Type B pancreatic cell (in vitro differentiated cells): ENCODE results near the gene EPB41L2. TPM values are rescaled to one million over a fixed set of nuclear protein-coding genes. Genes with fewer than 3 reads are reported as not detected.

ENCODE experiments used
- DNase-seq: peaks from one replicate; pipeline ENCODE4 v3.0.0; 2021; ENCODE audit warnings: mixed read lengths; ENCODE audit not compliant: unreplicated experiment; ENCODE audit errors: extremely low spot score
- H3K27ac Mint-ChIP-seq: 2 replicates; pipeline ENCODE4 v1.8.0; 2021; ENCODE audit warnings: mild to moderate bottlenecking, mixed read lengths
- H3K27me3 Mint-ChIP-seq: 2 replicates; pipeline ENCODE4 v1.8.0; 2021; ENCODE audit warnings: mixed read lengths
- H3K36me3 Mint-ChIP-seq: 2 replicates; pipeline ENCODE4 v1.8.0; 2021; ENCODE audit warnings: mixed read lengths
- H3K4me1 Mint-ChIP-seq: one replicate; pipeline ENCODE4 v1.8.0; 2021; ENCODE audit warnings: mixed read lengths; ENCODE audit not compliant: unreplicated experiment
- H3K4me3 Mint-ChIP-seq: 2 replicates; pipeline ENCODE4 v1.8.0; 2021; ENCODE audit warnings: mild to moderate bottlenecking, mixed read lengths
- H3K9me3 Mint-ChIP-seq: 2 replicates; pipeline ENCODE4 v1.8.0; 2021; ENCODE audit warnings: mixed read lengths
- CTCF ChIP-seq: fragments of 200-600 bp; sonication (generic); conservative IDR thresholded peaks from 2 replicates; pipeline ENCODE4 v1.5.0; 2021; ENCODE audit warnings: antibody characterized with exemption, mild to moderate bottlenecking
- total RNA-seq: library from RNA; stranded (reverse); gene quantifications from 2 replicates; pipeline ENCODE4 v1.2.1, GENCODE V29; 2021; ENCODE audit warnings: low replicate concordance

The EPB41L2 gene
- total RNA-seq, 1 donor from 2014 or later: 74.8 TPM

- no peak for TF ChIP-seq CTCF
- H3K9me3 Mint-ChIP-seq: no peaks in the 10 kb centered on the region
- H3K27me3 Mint-ChIP-seq: no peaks in the 10 kb centered on the region
- no peak overlapping the region for H3K4me3 Mint-ChIP-seq
- no peak overlapping the region for H3K27ac Mint-ChIP-seq
- no peak for DNase-seq
- H3K36me3 Mint-ChIP-seq: no peaks in the 10 kb centered on the region
- peaks cover 13% of the 10 kb centered on the region for H3K4me1 Mint-ChIP-seq
Observed at GRCh38 chr6:130932921-130933320, 130.1 kb downstream of the EPB41L2 start.

- DNase-seq: no peak
- no peak for TF ChIP-seq CTCF
- no peaks in the 10 kb centered on the region for H3K36me3 Mint-ChIP-seq
- no peak overlapping the region for H3K4me3 Mint-ChIP-seq
- peaks cover 11% of the 10 kb centered on the region for H3K4me1 Mint-ChIP-seq
- no peaks in the 10 kb centered on the region for H3K9me3 Mint-ChIP-seq
- no peak overlapping the region for H3K27ac Mint-ChIP-seq
- H3K27me3 Mint-ChIP-seq: no peaks in the 10 kb centered on the region
Observed at GRCh38 chr6:130932438-130932837, 130.6 kb downstream of the EPB41L2 start.

- Mint-ChIP-seq H3K4me1 (peaks cover 5% of the 10 kb centered on the region), H3K27ac (no peak overlapping the region), H3K9me3 (no peaks in the 10 kb centered on the region), H3K4me3 (no peak overlapping the region), H3K27me3 (no peaks in the 10 kb centered on the region), H3K36me3 (no peaks in the 10 kb centered on the region)
- TF ChIP-seq CTCF: no peak
- no peak for DNase-seq
Observed at GRCh38 chr6:130931683-130932082, 131.4 kb downstream of the EPB41L2 start.

- Mint-ChIP-seq H3K27ac (no peak overlapping the region), H3K4me3 (no peak overlapping the region), H3K4me1 (peaks cover 5% of the 10 kb centered on the region), H3K36me3 (no peaks in the 10 kb centered on the region), H3K27me3 (no peaks in the 10 kb centered on the region), H3K9me3 (no peaks in the 10 kb centered on the region)
- no peak for DNase-seq
- no peak for TF ChIP-seq CTCF
Observed at GRCh38 chr6:130929036-130929678, 133.9 kb downstream of the EPB41L2 start.

- Mint-ChIP-seq H3K4me1 (no peaks in the 10 kb centered on the region), H3K36me3 (no peaks in the 10 kb centered on the region), H3K27me3 (no peaks in the 10 kb centered on the region), H3K9me3 (no peaks in the 10 kb centered on the region), H3K27ac (no peak overlapping the region), H3K4me3 (no peak overlapping the region)
- TF ChIP-seq CTCF: no peak
- no peak for DNase-seq
Observed at GRCh38 chr6:130928158-130928912, 134.7 kb downstream of the EPB41L2 start.
